Adrenal gland (tissue), 5 donors: ENCODE measurements around the gene NRP1.
"Not testable (repeated sequence)": the region's sequence is repeated elsewhere in the genome, so short reads cannot be mapped to it uniquely, and the experiment has no call there.

Experiments used
- POLR2A ChIP-seq, 2 donors: fragments of 450-650 bp; IDR thresholded peaks; one replicate each; pipeline ENCODE4 v1.6.1; 2017; ENCODE audit warnings: antibody characterized with exemption in 2 of 2, mild to moderate bottlenecking in 2 of 2, moderate library complexity in 1 of 2
- TF ChIP-seq, protein P1 (sequence below), 6 experiments: fragments of 450-650 bp in 4 of 6; fragments of 200-600 bp in 2 of 6; sonication (generic) in 1 of 6; IDR thresholded peaks; 1 replicate in 5 of 6; 2 replicates in 1 of 6; pipeline versions ENCODE4 v1.5.1 to v1.8.0; 2016 to 2021; ENCODE audit warnings: antibody characterized with exemption in 6 of 6, mild to moderate bottlenecking in 2 of 6, moderate library complexity in 1 of 6
- donor health status: DM: no; HTN: no; CAD: no.

DNA sequence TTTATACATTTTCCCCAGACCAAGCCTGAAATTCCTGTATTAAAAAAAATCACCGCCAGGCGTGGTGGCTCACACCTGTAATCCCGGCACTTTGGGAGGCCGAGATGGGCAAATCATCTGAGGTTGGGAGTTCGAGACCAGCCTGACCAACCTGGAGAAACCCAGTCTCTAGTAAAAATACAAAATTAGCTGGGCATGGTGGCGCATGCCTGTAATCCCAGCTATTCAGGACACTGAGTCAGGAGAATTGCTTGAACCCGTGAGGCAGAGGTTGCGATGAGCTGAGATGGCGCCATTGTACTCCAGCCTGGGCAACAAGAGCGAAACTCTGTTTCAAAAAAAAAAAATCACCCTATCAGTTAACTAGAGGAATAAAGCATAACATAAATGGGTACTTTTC is 195.8 kb downstream of the NRP1 start:
- TF ChIP-seq, protein P1, sequence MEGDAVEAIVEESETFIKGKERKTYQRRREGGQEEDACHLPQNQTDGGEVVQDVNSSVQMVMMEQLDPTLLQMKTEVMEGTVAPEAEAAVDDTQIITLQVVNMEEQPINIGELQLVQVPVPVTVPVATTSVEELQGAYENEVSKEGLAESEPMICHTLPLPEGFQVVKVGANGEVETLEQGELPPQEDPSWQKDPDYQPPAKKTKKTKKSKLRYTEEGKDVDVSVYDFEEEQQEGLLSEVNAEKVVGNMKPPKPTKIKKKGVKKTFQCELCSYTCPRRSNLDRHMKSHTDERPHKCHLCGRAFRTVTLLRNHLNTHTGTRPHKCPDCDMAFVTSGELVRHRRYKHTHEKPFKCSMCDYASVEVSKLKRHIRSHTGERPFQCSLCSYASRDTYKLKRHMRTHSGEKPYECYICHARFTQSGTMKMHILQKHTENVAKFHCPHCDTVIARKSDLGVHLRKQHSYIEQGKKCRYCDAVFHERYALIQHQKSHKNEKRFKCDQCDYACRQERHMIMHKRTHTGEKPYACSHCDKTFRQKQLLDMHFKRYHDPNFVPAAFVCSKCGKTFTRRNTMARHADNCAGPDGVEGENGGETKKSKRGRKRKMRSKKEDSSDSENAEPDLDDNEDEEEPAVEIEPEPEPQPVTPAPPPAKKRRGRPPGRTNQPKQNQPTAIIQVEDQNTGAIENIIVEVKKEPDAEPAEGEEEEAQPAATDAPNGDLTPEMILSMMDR (IDR thresholded peaks at IDR 0.05) = not testable (repeated sequence)
- TF ChIP-seq POLR2A (IDR thresholded peaks at IDR 0.05) = not testable (repeated sequence)
